Measurements from ENCODE around the gene BMPR1B.

The BMPR1B gene

GRCh38 chr4:94968493-94968892, 210.7 kb downstream of the BMPR1B start:
- no peak for DNase-seq

GRCh38 chr4:94970650-94971049, 212.9 kb downstream of the BMPR1B start:
- DNase-seq = no peak

DNA sequence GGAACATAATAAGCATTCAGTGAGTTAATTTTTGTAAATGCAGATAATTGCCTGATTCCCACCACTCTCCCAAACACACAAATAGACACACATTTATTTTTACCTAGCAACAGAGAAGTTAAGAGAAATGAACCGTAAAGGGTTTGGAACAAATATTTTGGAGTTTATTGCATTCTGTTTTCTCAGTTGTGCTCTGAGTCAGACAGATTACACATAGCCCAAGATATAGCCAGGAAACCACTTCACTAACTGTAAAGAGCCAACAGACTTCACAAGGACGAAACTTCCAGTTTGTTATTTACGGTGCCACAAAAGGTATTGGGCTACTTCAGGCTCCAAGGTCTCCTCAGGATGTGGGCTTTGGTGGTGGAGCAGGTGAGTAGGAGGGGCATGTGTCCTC, 217.0 kb downstream of the BMPR1B start:
- DNase-seq = no peak

DNA sequence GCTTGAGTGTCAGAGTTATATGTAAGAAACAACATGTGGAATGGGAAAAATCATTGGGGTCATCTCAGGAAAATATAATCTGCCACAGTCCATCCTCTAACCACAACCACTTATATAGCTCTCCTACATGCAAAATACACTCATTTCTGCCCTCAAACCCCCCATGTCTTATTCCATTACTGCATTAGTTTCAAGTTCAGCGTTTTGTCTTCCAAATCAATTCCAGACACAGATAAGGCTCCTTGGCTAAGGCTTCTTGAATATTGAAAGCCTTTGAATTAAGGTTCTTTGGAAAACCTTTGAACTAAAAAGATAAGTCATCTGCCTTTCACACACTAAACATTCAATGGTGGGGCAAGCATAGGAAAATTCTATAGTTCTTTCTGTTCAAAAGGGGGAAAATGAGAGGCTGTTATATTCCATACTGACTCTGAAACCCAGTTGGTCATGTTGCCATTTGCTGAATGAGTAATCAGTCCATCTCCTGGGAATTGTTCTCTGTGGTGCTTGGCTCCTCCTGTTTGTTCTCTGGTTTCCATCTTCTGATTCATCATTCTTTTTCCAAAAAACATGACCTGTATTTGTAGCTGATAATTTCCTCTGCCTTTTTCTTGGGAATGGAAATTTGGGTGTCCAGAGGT, 218.7 kb downstream of the BMPR1B start:
- DNase-seq = no peak

DNA sequence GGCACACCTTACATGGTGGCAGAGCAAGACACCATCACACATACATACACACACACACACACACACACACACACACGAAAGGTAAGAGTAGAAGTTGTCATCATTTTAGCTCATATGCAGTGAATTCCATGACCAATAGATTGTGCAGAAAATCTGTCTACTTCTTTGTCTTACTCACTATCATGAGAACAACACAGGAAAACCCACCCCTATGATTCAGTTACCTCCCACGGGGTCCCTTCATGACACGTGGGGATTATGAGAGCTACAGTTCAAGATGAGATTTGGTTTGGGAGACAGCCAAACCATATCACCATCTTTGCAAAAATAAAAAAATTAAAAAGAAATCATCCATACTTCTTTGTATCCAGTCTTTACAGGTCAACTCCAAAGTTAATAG, 221.1 kb downstream of the BMPR1B start:
- no peak for DNase-seq

GRCh38 chr4:94979621-94980020, 221.9 kb downstream of the BMPR1B start:
- no peak for DNase-seq

GRCh38 chr4:94995684-94996394, 238.1 kb downstream of the BMPR1B start:
- DNase-seq = peak; percentile 72

GRCh38 chr4:95000076-95000648, 242.4 kb downstream of the BMPR1B start:
- DNase-seq = no peak

- DNase-seq = no peak
Observed at GRCh38 chr4:95004912-95005311, 247.2 kb downstream of the BMPR1B start.

DNA sequence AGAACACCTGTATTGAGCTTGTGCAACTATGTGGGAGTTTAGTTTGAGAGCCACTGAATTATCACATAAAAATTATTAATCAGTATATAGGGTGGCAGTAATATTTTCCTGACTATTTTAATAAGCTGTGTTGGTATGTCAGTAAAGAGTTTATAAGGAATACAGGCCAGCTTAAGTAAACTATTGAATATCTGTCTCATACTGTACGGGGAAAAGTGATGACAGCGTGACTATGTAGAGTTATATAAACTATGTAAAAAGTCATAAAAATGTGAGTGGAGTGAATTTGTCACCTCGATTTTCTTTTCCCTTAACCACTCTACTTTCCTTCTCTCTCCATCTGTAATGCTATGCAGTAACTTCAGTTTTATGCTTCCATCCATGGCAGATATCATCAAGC, 250.2 kb downstream of the BMPR1B start:
- DNase-seq = no peak

DNA sequence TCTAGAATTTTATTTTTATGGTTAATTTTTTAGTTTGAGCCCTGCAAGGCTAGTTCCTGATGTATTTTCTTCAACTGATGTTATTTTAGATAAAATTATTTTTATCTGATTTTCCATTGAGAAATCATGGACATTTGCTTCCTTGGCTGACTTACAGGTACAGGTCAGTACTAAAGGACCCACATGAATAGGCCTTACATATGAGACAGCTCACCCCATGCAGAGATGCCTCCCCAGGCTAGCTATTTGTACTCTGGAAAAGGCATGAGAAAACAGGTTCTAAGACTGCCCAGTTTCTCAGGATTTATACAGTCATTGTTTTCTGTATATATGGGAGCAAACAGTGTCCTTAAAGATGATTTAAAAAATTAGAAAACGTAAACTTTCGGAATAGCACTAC, 255.5 kb downstream of the BMPR1B start:
- no peak for DNase-seq

DNA sequence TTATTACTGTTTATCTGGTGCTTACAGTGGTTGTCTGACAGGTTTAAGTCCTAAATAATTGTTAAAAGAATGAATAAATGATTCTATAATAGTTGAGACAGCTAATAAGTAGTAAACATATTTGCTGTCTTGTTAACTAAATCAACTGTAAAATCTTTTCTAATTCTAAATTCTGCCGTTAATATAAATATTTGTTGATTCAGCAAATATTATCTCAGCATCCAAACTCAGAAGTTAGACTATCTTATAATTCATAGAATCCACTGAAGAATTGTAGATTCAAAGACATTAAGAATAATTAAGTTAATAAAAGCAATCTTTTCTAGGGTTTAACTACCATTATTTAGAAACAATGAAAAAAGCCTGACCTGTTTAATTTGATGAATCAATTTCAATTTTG, 256.3 kb downstream of the BMPR1B start:
- no peak for DNase-seq

DNA sequence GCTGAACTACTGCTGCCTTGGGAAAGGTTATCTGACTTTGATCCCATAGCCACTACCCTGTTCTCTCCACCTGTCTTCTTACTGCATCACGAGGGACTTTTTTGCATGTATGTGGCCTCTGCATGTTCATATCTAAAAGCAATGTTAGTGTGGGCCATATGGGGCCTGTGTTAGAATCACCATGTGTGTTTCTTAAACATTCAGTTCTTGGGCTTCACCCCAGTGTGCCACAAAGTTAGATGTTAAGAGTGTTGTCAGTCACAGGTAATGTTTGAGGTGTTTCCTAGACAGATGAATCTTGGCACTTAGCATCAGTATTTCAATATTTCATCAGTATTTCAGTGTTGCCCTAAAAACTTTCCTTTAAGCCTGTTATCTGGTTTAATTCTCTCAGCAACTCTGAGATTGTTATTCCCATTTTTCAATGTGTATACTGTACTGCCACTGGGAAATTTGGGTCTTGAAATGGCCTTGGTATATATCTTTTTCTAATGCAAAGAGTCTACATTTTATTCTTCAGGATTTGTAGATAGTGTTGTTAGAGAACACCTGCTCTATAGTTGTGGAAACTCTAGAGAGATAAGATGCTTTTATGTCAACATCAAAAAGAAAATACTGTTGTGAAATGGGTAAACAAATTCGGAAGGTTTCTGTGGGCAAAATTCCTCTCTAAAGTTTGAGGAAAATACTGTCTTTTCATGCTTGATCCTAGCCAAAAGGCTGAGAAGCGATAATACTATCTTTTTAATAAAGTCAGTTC, 259.7 kb downstream of the BMPR1B start:
- DNase-seq = no peak

GRCh38 chr4:95018785-95019184, 261.0 kb downstream of the BMPR1B start:
- no peak for DNase-seq

DNA sequence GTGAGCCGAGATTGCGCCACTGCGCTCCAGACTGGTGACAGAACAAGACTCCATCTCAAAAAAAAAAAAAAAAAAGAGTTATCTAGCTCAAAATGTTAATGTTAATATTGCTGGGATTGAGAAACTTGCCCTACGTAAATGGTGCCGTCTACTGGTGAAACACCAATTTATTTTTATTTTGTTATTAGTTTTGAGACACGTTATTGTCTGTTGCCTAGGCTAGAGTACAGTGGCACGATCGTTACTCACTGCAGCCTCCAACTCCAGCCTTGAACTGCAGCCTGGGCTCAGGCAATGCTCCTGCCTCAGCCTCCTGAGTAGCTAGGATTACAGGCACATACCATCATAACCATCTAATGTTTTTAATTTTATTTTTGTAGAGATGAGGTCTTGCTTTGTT, 262.8 kb downstream of the BMPR1B start:
- no peak for DNase-seq

DNA sequence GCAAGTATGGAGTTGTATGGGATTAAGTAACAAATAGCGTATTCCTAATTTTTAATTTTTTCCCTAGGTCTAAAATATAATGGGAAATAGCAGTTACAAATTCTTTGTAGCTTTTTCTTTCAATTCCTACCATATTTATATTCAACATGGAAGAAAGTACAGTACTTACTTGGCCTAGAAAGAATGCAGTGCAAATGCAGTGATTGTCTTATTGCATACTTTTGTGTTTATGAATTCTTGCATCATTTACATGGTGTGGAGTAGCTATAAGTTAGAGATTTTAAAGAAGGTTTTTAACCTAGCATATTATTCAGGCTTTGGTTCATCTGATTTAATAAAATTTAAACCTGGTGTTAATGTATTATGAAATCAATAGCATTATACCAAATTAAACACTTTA, 263.3 kb downstream of the BMPR1B start:
- DNase-seq = no peak

- DNase-seq = no peak
Observed at GRCh38 chr4:95023110-95023509, 265.4 kb downstream of the BMPR1B start.

GRCh38 chr4:95027905-95028618, 270.3 kb downstream of the BMPR1B start:
- no peak for DNase-seq

- DNase-seq = no peak
Observed at GRCh38 chr4:95038791-95039190, 281.0 kb downstream of the BMPR1B start.

DNA sequence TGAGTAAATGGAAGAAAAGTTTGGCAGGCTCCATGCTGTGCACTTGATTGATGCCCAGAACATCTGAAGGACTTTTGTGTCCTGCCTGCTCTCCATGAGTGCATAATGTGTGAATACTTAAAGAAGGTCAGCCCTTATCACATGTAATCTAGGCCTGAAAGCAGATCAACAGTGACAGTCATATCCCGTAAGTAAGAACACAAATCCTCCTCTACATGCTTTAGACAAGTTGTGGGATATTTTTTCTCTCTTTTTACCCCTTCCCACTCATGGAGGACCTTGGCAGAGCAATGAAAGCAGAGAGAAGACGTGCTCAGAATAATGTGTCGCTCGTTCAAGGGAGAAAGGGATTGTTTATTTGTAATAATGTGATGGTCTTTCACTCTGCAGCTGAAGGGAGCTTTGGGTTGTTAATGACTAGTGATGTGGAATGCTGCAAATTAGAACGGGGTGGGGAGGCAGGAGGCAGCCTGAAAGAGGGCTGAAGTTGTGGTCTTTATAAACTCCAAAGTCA, 286.6 kb downstream of the BMPR1B start:
- DNase-seq = no peak

DNA sequence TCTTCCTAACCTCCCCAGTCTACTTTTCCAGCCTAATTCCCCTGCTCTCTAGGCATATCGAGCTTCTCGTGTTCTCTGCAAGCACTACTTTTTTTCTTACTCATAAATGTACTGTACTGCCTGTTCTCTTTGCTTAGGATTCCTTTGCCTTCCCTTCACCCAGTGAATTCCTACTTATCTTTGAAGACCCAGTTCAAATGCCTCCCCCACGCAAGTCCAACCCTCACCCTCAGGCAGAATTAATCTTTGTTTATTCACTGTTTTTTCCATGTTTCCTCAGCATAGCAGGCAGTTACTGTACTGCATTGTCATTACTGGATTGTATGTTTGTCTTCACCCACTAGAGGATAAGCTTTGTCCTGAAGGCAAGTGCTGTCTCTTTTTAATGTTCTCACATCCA, 287.7 kb downstream of the BMPR1B start:
- DNase-seq = no peak

GRCh38 chr4:95048296-95048695, 290.5 kb downstream of the BMPR1B start:
- DNase-seq = no peak
